HCT116 (cell line): ENCODE results near the gene SH3GL2.

Experiments used
- EGR1 ChIP-seq: IDR thresholded peaks from 2 replicates; pipeline ENCODE4 v1.6.1; 2012; ENCODE audit warnings: low read depth
- ELF1 ChIP-seq: IDR thresholded peaks from 2 replicates; pipeline ENCODE4 v1.6.1; 2012; ENCODE audit warnings: low read depth, borderline replicate concordance
- EZH2 ChIP-seq: fragments of 200-600 bp; sonication (generic); IDR thresholded peaks from 2 replicates; pipeline ENCODE4 v1.6.1; 2017; ENCODE audit warnings: antibody characterized with exemption, mixed run types
- POLR2A ChIP-seq: IDR thresholded peaks from 2 replicates; pipeline ENCODE4 v1.7.0; 2011; ENCODE audit warnings: borderline replicate concordance; ENCODE audit not compliant: insufficient read depth, insufficient read length; ENCODE audit errors: extremely low read depth
- RAD21 ChIP-seq: IDR thresholded peaks from 2 replicates; pipeline ENCODE4 v1.6.1; 2012; ENCODE audit warnings: low read depth, mild to moderate bottlenecking
- SP1 ChIP-seq: IDR thresholded peaks from 2 replicates; pipeline ENCODE4 v1.6.1; 2012; ENCODE audit warnings: low read depth
- TCF7L2 ChIP-seq: IDR thresholded peaks from 2 replicates; pipeline ENCODE4 v1.7.0; 2011; ENCODE audit warnings: borderline replicate concordance, inconsistent platforms; ENCODE audit not compliant: insufficient read depth, insufficient read length; ENCODE audit errors: extremely low read depth
- YY1 ChIP-seq: IDR thresholded peaks from 2 replicates; pipeline ENCODE4 v1.6.1; 2011; ENCODE audit warnings: low read length, low read depth, moderate library complexity, mild to moderate bottlenecking; ENCODE audit not compliant: insufficient replicate concordance; ENCODE audit errors: extremely low read depth
- TF ChIP-seq, protein P1 (sequence below): IDR thresholded peaks from 2 replicates; pipeline ENCODE4 v1.6.1; 2012
- TF ChIP-seq, protein P2 (sequence below), 3 experiments: fragments of 200-600 bp in 1 of 3; sonication (generic) in 1 of 3; IDR thresholded peaks in 2 of 3; conservative IDR thresholded peaks in 1 of 3; 2 replicates each; pipeline ENCODE4 v1.5.1; 2012 to 2017; ENCODE audit warnings: low read depth in 2 of 3, low read length in 2 of 3, antibody characterized with exemption in 1 of 3, borderline replicate concordance in 1 of 3, control low read depth in 1 of 3, mild to moderate bottlenecking in 1 of 3, mixed read lengths in 1 of 3, mixed run types in 1 of 3, moderate library complexity in 1 of 3; ENCODE audit not compliant: insufficient read depth in 1 of 3

DNA sequence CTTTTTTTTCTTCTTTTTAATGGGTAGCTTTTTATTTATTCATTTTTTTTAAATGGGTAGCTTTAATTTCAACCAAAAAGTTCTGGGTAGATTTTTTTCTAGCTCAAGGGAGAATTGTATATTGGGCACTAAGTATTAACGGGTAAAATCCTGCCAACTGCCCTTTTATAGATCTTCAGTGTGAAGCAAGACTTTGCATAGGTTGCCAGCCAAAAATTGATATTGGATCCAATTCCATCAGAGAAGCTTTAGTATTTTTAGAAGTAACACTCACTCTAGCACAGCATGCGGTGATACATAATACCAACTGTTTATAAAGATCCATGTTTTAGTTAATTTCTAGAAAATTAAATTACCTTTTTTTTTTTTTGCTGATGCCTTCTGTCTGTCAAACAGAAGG is 49.8 kb downstream of the SH3GL2 start:
- TF ChIP-seq, protein P1, sequence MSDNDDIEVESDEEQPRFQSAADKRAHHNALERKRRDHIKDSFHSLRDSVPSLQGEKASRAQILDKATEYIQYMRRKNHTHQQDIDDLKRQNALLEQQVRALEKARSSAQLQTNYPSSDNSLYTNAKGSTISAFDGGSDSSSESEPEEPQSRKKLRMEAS = no peak
- TF ChIP-seq EZH2 (no peak), SP1 (no peak), RAD21 (no peak), YY1 (no peak), TCF7L2 (no peak), ELF1 (no peak), POLR2A (no peak), EGR1 (no peak)
- TF ChIP-seq, protein P2, sequence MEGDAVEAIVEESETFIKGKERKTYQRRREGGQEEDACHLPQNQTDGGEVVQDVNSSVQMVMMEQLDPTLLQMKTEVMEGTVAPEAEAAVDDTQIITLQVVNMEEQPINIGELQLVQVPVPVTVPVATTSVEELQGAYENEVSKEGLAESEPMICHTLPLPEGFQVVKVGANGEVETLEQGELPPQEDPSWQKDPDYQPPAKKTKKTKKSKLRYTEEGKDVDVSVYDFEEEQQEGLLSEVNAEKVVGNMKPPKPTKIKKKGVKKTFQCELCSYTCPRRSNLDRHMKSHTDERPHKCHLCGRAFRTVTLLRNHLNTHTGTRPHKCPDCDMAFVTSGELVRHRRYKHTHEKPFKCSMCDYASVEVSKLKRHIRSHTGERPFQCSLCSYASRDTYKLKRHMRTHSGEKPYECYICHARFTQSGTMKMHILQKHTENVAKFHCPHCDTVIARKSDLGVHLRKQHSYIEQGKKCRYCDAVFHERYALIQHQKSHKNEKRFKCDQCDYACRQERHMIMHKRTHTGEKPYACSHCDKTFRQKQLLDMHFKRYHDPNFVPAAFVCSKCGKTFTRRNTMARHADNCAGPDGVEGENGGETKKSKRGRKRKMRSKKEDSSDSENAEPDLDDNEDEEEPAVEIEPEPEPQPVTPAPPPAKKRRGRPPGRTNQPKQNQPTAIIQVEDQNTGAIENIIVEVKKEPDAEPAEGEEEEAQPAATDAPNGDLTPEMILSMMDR (IDR thresholded peaks at IDR 0.05 in 2 of 3, conservative IDR thresholded peaks at IDR 0.05 in 1 of 3; ENCODE audit: borderline replicate concordance in 1 of 3, insufficient read depth in 1 of 3, low read depth in 2 of 3, low read length in 2 of 3) = no peak
